Heart left ventricle (tissue), 13 donors: Measurements from ENCODE around the gene WDR86.

ENCODE experiments used
- CTCF ChIP-seq, 12 donors: fragments of 200-600 bp; sonication (generic) in 4 of 12; IDR thresholded peaks; one replicate each; pipeline versions ENCODE4 v1.5.0 to v1.8.0; 2018 to 2022; ENCODE audit warnings: antibody characterized with exemption in 12 of 12, mild to moderate bottlenecking in 5 of 12
- POLR2A ChIP-seq, 2 donors: fragments of 450-650 bp; IDR thresholded peaks; one replicate each; pipeline ENCODE4 v1.6.1; 2017; ENCODE audit warnings: antibody characterized with exemption in 2 of 2, mild to moderate bottlenecking in 2 of 2, moderate library complexity in 2 of 2
- donor health status: ischemic (EF 13 %, LVEDD 7.1; RV severe dilation, severe dysfunction).
- donor health status: DM: no; HTN: yes; CAD: no.
- donor health status: DM: no; HTN: no; CAD: no.
- donor health status: ischemic (EF 25% LVEDD 6.9; RV normal size, moderate dysfunction).
- donor health status: ischemic (EF 25% LVEDD 5.7; RV mildly dilated, moderate dysfunction).
- donor health status: ischemic (EF 35%, LVEDD 5.7; RV mildly dilated, moderate dysfunction).
- donor health status: nonischemic (EF 11% LVEDD 7.7; RV severe dilation, severe dysfunction).
- donor health status: DM: yes; HTN: yes; CAD: no.
- donor health status: PGD.
- donor health status: ischemic (EF 29% LVEDD 5.4; RV normal size, mild dysfunction).
- donor health status: nonischemic (EF 23%, LVEDD 6.1; RV moderate dilation, normal function).

GRCh38 chr7:151342811-151343210, 67.0 kb downstream of the WDR86 start:
- TF ChIP-seq CTCF (IDR thresholded peaks at IDR 0.05) (no peak), POLR2A (IDR thresholded peaks at IDR 0.05) (no peak)
